ENCODE data around the gene SPAG5. TPM values are rescaled to one million over a fixed set of nuclear protein-coding genes. Genes with fewer than 3 reads are reported as not detected.

Gene SPAG5
- total RNA-seq, 1 donor from 2014 or later, result 15.8 TPM

GRCh38 chr17:28580959-28581358 lies 17.9 kb downstream of the SPAG5 start:
- ChIA-PET POLR2A (no interaction called here), CTCF (no interaction called here)
- no peak for TF ChIP-seq CTCF (IDR thresholded peaks at IDR 0.05)
- intact Hi-C loops (cut with micrococcal nuclease), result no loop called here
- Mint-ChIP-seq H3K27me3 (no peaks in the 10 kb centered on the region), H3K4me1 (peaks cover 16% of the 10 kb centered on the region), H3K27ac (no peak overlapping the region), H3K36me3 (ENCODE audit: low read depth) (peaks cover 7% of the 10 kb centered on the region), H3K4me3 (no peak overlapping the region), H3K9me3 (no peaks in the 10 kb centered on the region)
- DNase-seq, result no peak
- ATAC-seq (ENCODE audit: low read depth), result no peak

GRCh38 chr17:28579526-28579925 lies 19.3 kb downstream of the SPAG5 start:
- Mint-ChIP-seq H3K4me3 (no peak overlapping the region), H3K9me3 (no peaks in the 10 kb centered on the region), H3K27me3 (no peaks in the 10 kb centered on the region), H3K4me1 (peaks cover 17% of the 10 kb centered on the region), H3K36me3 (ENCODE audit: low read depth) (no peaks in the 10 kb centered on the region), H3K27ac (no peak overlapping the region)
- ChIA-PET POLR2A (interaction anchor here (1.7 kb wide), 1 partner anchor 19 kb away, joined by 6 read pairs; the partner anchor contains the start of gene SPAG5), CTCF (no interaction called here)
- no peak for TF ChIP-seq CTCF (IDR thresholded peaks at IDR 0.05)
- no peak for ATAC-seq (ENCODE audit: low read depth)
- intact Hi-C loops (cut with micrococcal nuclease), result no loop called here
- DNase-seq, result no peak

GRCh38 chr17:28578246-28579195 lies 20.3 kb downstream of the SPAG5 start:
- ATAC-seq (ENCODE audit: low read depth), result no peak
- intact Hi-C loops (cut with micrococcal nuclease), result no loop called here
- peaks cover 4% of the 10 kb centered on the region for H3K36me3 Mint-ChIP-seq (ENCODE audit: low read depth)
- H3K4me3 Mint-ChIP-seq, result no peak overlapping the region
- H3K27ac Mint-ChIP-seq, result no peak overlapping the region
- ChIA-PET CTCF (no interaction called here), POLR2A (interaction anchor here (1.7 to 3.1 kb wide), 2 partner anchors 20 to 29 kb away, joined by 6 to 58 read pairs; partner anchors contain the start of gene SPAG5)
- H3K4me1 Mint-ChIP-seq, result peaks cover 17% of the 10 kb centered on the region
- H3K27me3 Mint-ChIP-seq, result no peaks in the 10 kb centered on the region
- DNase-seq, result no peak
- no peaks in the 10 kb centered on the region for H3K9me3 Mint-ChIP-seq
- no peak for TF ChIP-seq CTCF (IDR thresholded peaks at IDR 0.05)

GRCh38 chr17:28577466-28577824 lies 21.4 kb downstream of the SPAG5 start:
- Mint-ChIP-seq H3K4me3 (peak overlapping the region; percentile 79), H3K27me3 (no peaks in the 10 kb centered on the region), H3K27ac (peak overlapping the region; percentile 92), H3K9me3 (no peaks in the 10 kb centered on the region), H3K4me1 (peaks cover 21% of the 10 kb centered on the region), H3K36me3 (ENCODE audit: low read depth) (peaks cover 4% of the 10 kb centered on the region)
- ChIA-PET CTCF (interaction anchor here (0.7 kb wide), 1 partner anchor 30 kb away, joined by 4 read pairs; no protein-coding TSS in a partner anchor), POLR2A (interaction anchor here (0.6 to 3.1 kb wide), 8 partner anchors 8 to 294 kb away, joined by 3 to 58 read pairs (median 6); partner anchors contain the start of genes SPAG5 and UNC119)
- intact Hi-C loops (cut with micrococcal nuclease), result loop anchor here (1.0 to 2.0 kb wide), 3 partner anchors 22 to 67 kb away; partner anchors contain the start of genes BLTP2 and SPAG5
- no peak for TF ChIP-seq CTCF (IDR thresholded peaks at IDR 0.05)
- no peak for DNase-seq
- no peak for ATAC-seq (ENCODE audit: low read depth)

Measured in activated B cell treated with CpG ODN at 0.5 μM for 24 hours (primary cell).